Dedifferentiated amniotic fluid mesenchymal stem cell (primary cell): ENCODE results near the gene ZFR.
"Not testable (repeated sequence)": the region's sequence is repeated elsewhere in the genome, so short reads cannot be mapped to it uniquely, and the experiment has no call there.

Source experiments
- DNase-seq: peaks from one replicate; pipeline ENCODE4 v3.0.0-alpha.2; 2016; ENCODE audit errors: extremely low spot score

The ZFR gene

DNA sequence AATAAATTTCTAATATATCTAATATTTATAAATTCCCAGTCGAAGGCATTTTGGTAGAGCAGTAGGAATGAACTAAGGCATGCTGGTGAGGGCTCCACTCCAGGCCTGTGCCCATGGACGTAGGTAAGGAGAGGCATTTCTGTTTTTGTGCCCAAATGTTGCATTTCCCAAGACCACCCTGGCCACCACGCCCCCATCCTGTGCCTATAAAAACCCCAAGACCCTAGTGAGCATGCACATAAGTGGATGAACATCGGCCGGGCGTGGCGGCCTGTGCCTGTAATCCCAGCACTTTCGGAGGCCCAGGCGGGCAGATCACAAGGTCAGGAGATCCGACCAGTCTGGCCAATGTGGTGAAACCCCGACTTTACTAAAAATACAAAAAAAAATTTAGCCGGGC lies 121.7 kb downstream of the ZFR start:
- no peak for DNase-seq

- DNase-seq, result not testable (repeated sequence)
These were observed 122.8 kb downstream of the ZFR start for GRCh38 chr5:32321787-32322186.

GRCh38 chr5:32320576-32320975 lies 124.0 kb downstream of the ZFR start:
- no peak for DNase-seq

- no peak for DNase-seq
These were observed 124.5 kb downstream of the ZFR start for GRCh38 chr5:32319926-32320543.

- no peak for DNase-seq
These were observed 125.1 kb downstream of the ZFR start for GRCh38 chr5:32319392-32319791.

GRCh38 chr5:32317041-32317440 lies 127.5 kb downstream of the ZFR start:
- no peak for DNase-seq

DNA sequence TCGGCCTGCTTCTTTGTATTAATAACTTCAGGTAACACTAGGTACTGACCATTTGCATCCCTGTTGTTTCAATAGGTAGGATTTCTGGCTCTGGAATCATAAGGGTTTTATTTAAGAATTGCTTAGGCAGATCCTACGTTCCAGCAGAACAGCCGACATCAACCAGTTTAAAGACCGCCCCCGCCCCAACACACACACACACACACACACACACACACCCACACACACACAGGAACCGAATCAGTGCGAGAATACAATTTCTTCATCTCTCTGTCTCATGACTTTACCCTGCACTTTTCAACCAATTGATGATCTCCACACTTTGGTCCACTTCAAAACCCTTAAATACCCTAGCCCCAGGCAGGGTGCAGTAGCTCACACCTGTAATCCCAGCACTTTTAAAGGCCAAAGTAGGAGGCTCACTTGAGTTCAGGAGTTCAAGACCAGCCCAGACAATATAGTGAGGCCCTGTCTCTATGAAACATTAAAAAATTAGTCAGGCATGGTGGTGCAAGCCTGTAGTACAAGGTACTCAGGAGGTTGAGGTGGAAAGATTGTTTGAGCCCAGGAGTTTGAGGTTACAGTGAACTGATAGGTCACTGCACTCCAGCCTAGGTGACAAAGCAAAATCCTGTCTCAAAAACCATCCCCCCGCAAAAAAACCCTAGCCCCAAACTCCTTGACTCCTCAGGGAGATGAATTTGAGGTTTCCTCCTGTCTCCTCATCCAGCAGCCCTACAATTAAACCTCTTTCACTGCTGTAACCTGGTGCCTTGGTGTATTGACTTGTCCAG lies 129.1 kb downstream of the ZFR start:
- DNase-seq, result no peak

DNA sequence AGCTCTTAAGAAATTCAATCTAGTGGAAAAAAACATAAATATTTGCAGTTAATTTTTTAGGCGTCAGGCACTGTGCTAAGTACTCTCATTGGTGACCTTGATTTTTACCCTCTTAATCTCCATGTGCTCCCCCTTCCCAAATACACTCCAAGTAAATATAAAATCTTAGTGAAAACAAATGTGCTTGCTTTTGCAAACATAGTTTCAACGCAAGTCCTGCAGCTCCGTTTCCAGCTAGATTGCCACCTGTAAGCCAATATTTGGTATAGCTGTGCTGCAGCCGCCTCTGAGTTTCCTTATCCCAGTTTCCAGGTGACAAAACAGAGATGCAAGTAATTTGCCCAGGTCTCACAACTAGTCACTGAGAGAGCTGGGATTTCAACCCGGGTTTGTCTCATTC lies 129.9 kb downstream of the ZFR start:
- no peak for DNase-seq

DNA sequence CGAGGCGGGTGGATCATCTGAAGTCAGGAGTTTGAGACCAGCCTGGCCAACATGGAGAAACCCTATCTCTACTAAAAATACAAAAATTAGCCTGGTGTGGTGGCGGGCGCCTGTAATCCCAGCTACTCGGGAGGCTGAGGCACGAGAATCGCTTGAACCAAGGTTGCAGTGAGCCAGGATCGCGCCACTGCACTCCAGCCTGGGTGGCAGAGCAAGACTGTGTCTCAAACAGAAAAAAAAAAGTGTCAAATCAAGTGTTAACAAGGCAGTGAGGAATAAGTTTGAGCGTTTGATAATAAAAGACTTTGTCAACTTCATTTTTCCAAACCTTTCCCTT lies 130.4 kb downstream of the ZFR start:
- not testable (repeated sequence) for DNase-seq

DNA sequence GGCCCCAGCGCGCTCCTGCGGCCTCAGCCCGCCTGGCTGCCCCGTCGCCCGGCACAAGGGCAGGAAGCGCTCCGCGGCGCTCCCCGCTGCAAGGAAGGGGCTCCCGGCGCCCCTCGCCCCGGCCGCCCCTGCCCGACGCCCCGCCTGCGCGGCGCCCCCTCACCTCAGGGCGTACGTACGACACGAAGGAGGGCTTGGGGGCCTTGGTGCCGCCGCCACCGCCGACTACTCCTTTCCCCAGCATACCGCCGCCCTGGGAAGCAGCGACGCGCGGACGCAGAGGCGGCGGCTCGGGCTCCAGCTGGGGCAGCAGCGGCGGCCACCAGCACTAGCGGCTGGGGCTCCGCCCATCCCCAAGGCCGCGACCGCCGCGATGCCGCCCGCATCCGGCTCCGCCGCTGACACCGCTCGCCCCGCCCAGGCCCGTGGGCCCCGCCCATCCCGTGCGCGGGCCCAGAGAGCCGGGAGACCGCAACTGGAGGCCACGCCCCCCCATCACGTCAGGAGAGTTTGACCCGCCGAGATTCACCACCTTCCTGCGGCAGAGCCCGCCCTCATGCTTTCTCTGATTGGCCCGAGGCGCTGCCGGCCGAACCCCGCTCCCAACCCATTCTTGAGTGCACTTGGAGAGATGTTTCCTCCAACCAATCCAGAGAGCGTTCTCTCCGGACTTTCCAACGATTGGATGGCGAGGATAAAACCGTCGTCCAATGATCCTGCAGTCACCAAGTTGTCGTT lies 131.8 kb downstream of the ZFR start, which contains the start of gene MTMR12:
Gene MTMR12, minus strand, starts transcription at position 345 of the 738 bp plus-strand sequence. Its CDS starts 101 bp downstream, at position 244.
- DNase-seq, result peak; percentile 100

DNA sequence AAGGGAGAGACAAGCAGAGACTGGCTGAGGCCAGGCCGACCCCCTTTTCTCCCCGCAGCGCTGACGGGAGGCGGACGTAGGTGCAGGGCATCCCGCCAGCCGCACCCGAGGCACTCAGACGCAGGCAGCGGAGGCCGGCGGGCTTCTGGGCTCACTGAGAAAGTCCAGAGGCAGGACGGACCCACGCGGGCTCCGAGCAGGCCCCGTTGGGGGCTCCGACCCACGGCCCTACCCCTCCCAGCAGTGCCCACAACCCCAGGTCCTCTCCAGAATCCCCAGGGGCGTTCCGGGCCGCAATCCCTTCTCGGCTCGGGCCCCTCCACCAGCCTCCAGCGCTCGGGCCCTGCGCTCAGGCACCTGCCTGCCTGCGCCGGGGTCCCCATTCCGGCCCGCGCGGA lies 132.3 kb downstream of the ZFR start:
- peak; percentile 49 for DNase-seq

GRCh38 chr5:32311404-32312196 lies 132.9 kb downstream of the ZFR start:
- DNase-seq, result no peak

DNA sequence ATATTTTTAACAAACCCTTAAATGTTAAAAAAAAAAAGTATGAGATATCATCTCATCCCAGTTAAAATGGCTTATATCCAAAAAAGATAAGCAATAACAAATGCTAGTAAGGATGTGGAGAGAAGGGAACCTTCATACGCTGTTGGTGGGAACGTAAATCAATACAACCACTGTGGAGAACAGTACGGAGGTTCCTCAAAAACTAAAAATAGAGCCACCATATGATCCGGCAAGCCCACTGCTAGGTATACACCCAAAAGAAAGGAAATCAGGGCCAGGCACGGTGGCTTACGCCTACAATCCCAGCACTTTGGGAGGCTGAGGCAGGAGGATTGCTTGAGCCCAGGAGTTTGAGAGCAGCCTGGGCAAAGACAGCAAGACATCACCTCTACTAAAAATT lies 134.8 kb downstream of the ZFR start:
- DNase-seq, result no peak

DNA sequence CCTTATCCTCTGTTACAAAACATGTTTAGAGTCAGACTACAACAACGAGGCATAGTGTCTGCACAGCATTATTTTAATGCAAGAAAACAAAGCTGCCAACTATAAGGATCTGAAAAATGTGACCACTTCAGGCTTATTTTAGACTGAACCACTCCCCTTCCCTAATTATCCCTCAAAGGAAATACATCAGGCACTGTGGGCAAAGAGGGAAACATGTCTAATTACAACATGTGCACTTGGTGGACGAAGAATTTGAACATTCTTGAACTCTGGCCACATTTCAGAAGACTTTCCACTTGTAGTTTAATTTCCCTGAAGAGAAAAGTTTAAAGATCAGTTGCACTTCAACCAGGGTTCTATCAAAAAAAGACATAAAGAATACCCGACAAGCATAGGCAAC lies 135.6 kb downstream of the ZFR start:
- no peak for DNase-seq

GRCh38 chr5:32307769-32308194 lies 136.8 kb downstream of the ZFR start:
- DNase-seq, result no peak

DNA sequence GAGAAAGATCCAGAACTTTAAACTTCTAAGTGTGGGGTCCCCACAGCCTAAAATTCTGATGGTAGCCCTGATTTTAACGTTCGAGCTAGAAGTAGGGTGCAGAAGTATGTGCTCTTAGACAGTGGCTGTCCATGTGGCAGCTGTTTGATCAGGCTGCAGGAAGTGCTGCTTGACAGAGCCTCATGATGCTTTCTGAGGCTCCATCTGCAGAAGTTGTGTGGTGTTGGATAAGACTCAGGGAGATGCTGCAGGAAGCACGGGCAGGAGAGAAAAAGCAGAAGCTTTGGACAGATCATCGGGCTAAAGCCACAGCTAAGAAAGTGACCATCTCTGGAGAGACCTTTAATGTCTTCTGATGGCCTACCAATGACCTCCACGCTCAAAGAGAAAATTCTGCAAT lies 139.9 kb downstream of the ZFR start:
- no peak for DNase-seq
